HCT116 (cell line): ENCODE results near the gene FAM20B. TPM values are rescaled to one million over a fixed set of nuclear protein-coding genes. Genes with fewer than 3 reads are reported as not detected.

Experiments used
- ATAC-seq: fragments of 200-7000 bp; cut with Tn5 transposase; 2 replicates; pipeline ENCODE4 v1.9.1; 2020; ENCODE audit warnings: mild to moderate bottlenecking, moderate library complexity
- BruUV-seq: library from RNA; stranded (reverse); fragments of 400-500 nt; replicated peaks from 2 replicates; lab custom pipeline; 2021; lab: Mats Ljungman, UMichigan
- CTCF ChIA-PET: fragments of 300-600 bp; sonication (Branson Sonifier 250); formaldehyde crosslinking; loops from one replicate; lab custom pipeline; 2021; ENCODE audit warnings: antibody characterized with exemption; lab: Charles Lee
- POLR2A ChIA-PET: fragments of 300-600, 350-600 bp; sonication (Branson Sonifier 250); formaldehyde crosslinking; loops from one replicate; lab custom pipeline; 2021; ENCODE audit warnings: antibody characterized with exemption; lab: Charles Lee
- RAD21 ChIA-PET, 2 experiments: fragments of 300-600 bp; sonication (Branson Sonifier 250); formaldehyde crosslinking; loops; one replicate each; lab custom pipeline; 2023; ENCODE audit warnings: low total read pairs in 2 of 2; ENCODE audit not compliant: uncharacterized antibody in 2 of 2, unreplicated experiment in 2 of 2, low non-redundant PET in 1 of 2; lab: Charles Lee
- DNase-seq: peaks from one replicate; pipeline ENCODE4 v3.0.0-alpha.2; 2010; ENCODE audit warnings: low read depth, low spot score
- H2AFZ ChIP-seq: fragments of 200-600 bp; shearing (Covaris generic), sonication (generic); 2 replicates; pipeline ENCODE4 v1.6.1; 2017; ENCODE audit warnings: low read depth, mixed run types, mixed read lengths, antibody characterized with exemption, low read length; ENCODE audit not compliant: poor library complexity, severe bottlenecking
- H3K27ac ChIP-seq: 2 replicates; pipeline ENCODE4 v1.5.1; 2012; ENCODE audit warnings: low read depth, low read length
- H3K27me3 ChIP-seq: fragments of 200-600 bp; sonication (generic); 2 replicates; pipeline ENCODE4 v1.6.1; 2016; ENCODE audit warnings: mixed run types, low read length, mixed read lengths; ENCODE audit not compliant: insufficient read depth
- H3K36me3 ChIP-seq, 2 experiments: fragments of 200-500 bp in 1 of 2; fragments of 200-600 bp in 1 of 2; sonication (Bioruptor generic) in 1 of 2; sonication (generic) in 1 of 2; 2 replicates each; pipeline versions ENCODE4 v1.5.1 to v1.6.1; 2014 to 2016; ENCODE audit warnings: low read length in 2 of 2, inconsistent platforms in 1 of 2, mixed read lengths in 1 of 2, mixed run types in 1 of 2; ENCODE audit not compliant: insufficient read depth in 2 of 2, control insufficient read depth in 1 of 2
- H3K4me1 ChIP-seq, 2 experiments: fragments of 200-600 bp in 1 of 2; sonication (generic) in 1 of 2; 2 replicates each; pipeline versions ENCODE4 v1.5.1 to v1.6.1; 2012 to 2017; ENCODE audit warnings: low read length in 2 of 2, inconsistent platforms in 1 of 2, mild to moderate bottlenecking in 1 of 2, mixed read lengths in 1 of 2, mixed run types in 1 of 2, moderate library complexity in 1 of 2; ENCODE audit not compliant: insufficient read depth in 2 of 2, control insufficient read depth in 1 of 2
- H3K4me2 ChIP-seq: fragments of 200-600 bp; sonication (generic); 2 replicates; pipeline ENCODE4 v1.6.1; 2017; ENCODE audit warnings: mixed run types, low read length, mixed read lengths
- H3K4me3 ChIP-seq, 2 experiments: fragments of 200-600 bp in 1 of 2; sonication (generic) in 1 of 2; replicated peaks in 1 of 2; 2 replicates each; pipeline ENCODE4 v1.5.1; 2011 to 2016; ENCODE audit warnings: low read length in 2 of 2, control low read depth in 1 of 2, low read depth in 1 of 2, mild to moderate bottlenecking in 1 of 2, mixed read lengths in 1 of 2, mixed run types in 1 of 2
- H3K79me2 ChIP-seq: fragments of 200-600 bp; sonication (generic); 2 replicates; pipeline ENCODE4 v1.6.1; 2017; ENCODE audit warnings: mild to moderate bottlenecking, mixed run types, low read length, moderate library complexity, mixed read lengths; ENCODE audit not compliant: insufficient read depth
- H3K9ac ChIP-seq: fragments of 200-600 bp; sonication (generic); 2 replicates; pipeline ENCODE4 v1.6.1; 2016; ENCODE audit warnings: low read length, mixed read lengths
- H3K9me2 ChIP-seq: fragments of 200-600 bp; sonication (generic), shearing (Covaris generic); 2 replicates; pipeline ENCODE4 v1.6.1; 2017; ENCODE audit warnings: mixed run types, mild to moderate bottlenecking, moderate library complexity; ENCODE audit not compliant: insufficient read depth
- H3K9me3 ChIP-seq, 2 experiments: fragments of 200-500 bp in 1 of 2; fragments of 200-600 bp in 1 of 2; sonication (Bioruptor generic) in 1 of 2; sonication (generic) in 1 of 2; 2 replicates each; pipeline ENCODE4 v1.6.1; 2014 to 2017; ENCODE audit warnings: low read length in 2 of 2, mixed read lengths in 2 of 2, inconsistent platforms in 1 of 2, low read depth in 1 of 2, mild to moderate bottlenecking in 1 of 2, mixed run types in 1 of 2, moderate library complexity in 1 of 2; ENCODE audit not compliant: control insufficient read depth in 1 of 2, insufficient read depth in 1 of 2
- H4K20me1 ChIP-seq: fragments of 200-600 bp; sonication (generic), shearing (Covaris generic); 2 replicates; pipeline ENCODE4 v1.6.1; 2017; ENCODE audit warnings: mixed run types, mild to moderate bottlenecking, moderate library complexity; ENCODE audit not compliant: insufficient read depth
- CBX3 ChIP-seq: IDR thresholded peaks from 2 replicates; pipeline ENCODE4 v1.6.1; 2012; ENCODE audit warnings: low read depth
- CEBPB ChIP-seq: IDR thresholded peaks from 2 replicates; pipeline ENCODE4 v1.6.1; 2012; ENCODE audit warnings: low read depth
- CTCF ChIP-seq, 3 experiments: fragments of 200-600 bp in 1 of 3; sonication (generic) in 1 of 3; IDR thresholded peaks in 2 of 3; conservative IDR thresholded peaks in 1 of 3; 2 replicates each; pipeline ENCODE4 v1.5.1; 2012 to 2017; ENCODE audit warnings: low read depth in 2 of 3, low read length in 2 of 3, antibody characterized with exemption in 1 of 3, borderline replicate concordance in 1 of 3, control low read depth in 1 of 3, mild to moderate bottlenecking in 1 of 3, mixed read lengths in 1 of 3, mixed run types in 1 of 3, moderate library complexity in 1 of 3; ENCODE audit not compliant: insufficient read depth in 1 of 3
- ELF1 ChIP-seq: IDR thresholded peaks from 2 replicates; pipeline ENCODE4 v1.6.1; 2012; ENCODE audit warnings: low read depth, borderline replicate concordance
- EZH2 ChIP-seq: fragments of 200-600 bp; sonication (generic); IDR thresholded peaks from 2 replicates; pipeline ENCODE4 v1.6.1; 2017; ENCODE audit warnings: antibody characterized with exemption, mixed run types
- EZH2phosphoT487 ChIP-seq: fragments of 200-600 bp; IDR thresholded peaks from 2 replicates; pipeline ENCODE4 v1.6.1; 2018; ENCODE audit warnings: antibody characterized with exemption, borderline replicate concordance
- FOSL1 ChIP-seq: IDR thresholded peaks from 2 replicates; pipeline ENCODE4 v1.6.1; 2012; ENCODE audit warnings: low read depth
- JUND ChIP-seq: IDR thresholded peaks from 2 replicates; pipeline ENCODE4 v1.6.1; 2012
- MAX ChIP-seq: IDR thresholded peaks from 2 replicates; pipeline ENCODE4 v1.6.1; 2012
- POLR2A ChIP-seq: IDR thresholded peaks from 2 replicates; pipeline ENCODE4 v1.7.0; 2011; ENCODE audit warnings: borderline replicate concordance; ENCODE audit not compliant: insufficient read depth, insufficient read length; ENCODE audit errors: extremely low read depth
- POLR2AphosphoS5 ChIP-seq: IDR thresholded peaks from 2 replicates; pipeline ENCODE4 v1.6.1; 2011; ENCODE audit warnings: mild to moderate bottlenecking, low read depth, low read length, moderate library complexity
- RAD21 ChIP-seq: IDR thresholded peaks from 2 replicates; pipeline ENCODE4 v1.6.1; 2012; ENCODE audit warnings: low read depth, mild to moderate bottlenecking
- SIN3A ChIP-seq: IDR thresholded peaks from 2 replicates; pipeline ENCODE4 v1.6.1; 2012; ENCODE audit warnings: low read depth
- SP1 ChIP-seq: IDR thresholded peaks from 2 replicates; pipeline ENCODE4 v1.6.1; 2012; ENCODE audit warnings: low read depth
- SRF ChIP-seq: IDR thresholded peaks from 2 replicates; pipeline ENCODE4 v1.6.1; 2012; ENCODE audit warnings: low read depth
- TCF7L2 ChIP-seq: IDR thresholded peaks from 2 replicates; pipeline ENCODE4 v1.7.0; 2011; ENCODE audit warnings: borderline replicate concordance, inconsistent platforms; ENCODE audit not compliant: insufficient read depth, insufficient read length; ENCODE audit errors: extremely low read depth
- YY1 ChIP-seq: IDR thresholded peaks from 2 replicates; pipeline ENCODE4 v1.6.1; 2011; ENCODE audit warnings: low read length, low read depth, moderate library complexity, mild to moderate bottlenecking; ENCODE audit not compliant: insufficient replicate concordance; ENCODE audit errors: extremely low read depth
- ZFX ChIP-seq: fragments of 450-650 bp; IDR thresholded peaks from 2 replicates; pipeline ENCODE4 v1.6.1; 2017
- ZNF274 ChIP-seq: fragments of 200-500 bp; sonication (Bioruptor generic); IDR thresholded peaks from 2 replicates; pipeline ENCODE4 v1.6.1; 2014; ENCODE audit warnings: mild to moderate bottlenecking, low read depth, low read length, inconsistent platforms
- intact Hi-C: fragments of 100-400 bp; cut with micrococcal nuclease; formaldehyde crosslinking; loops from 2 replicates; pipeline ENCODE4 v1.10.0; 2022
- total RNA-seq: library from RNA; stranded (reverse); gene quantifications from one replicate; pipeline ENCODE4 v1.2.1, GENCODE V29; 2021; ENCODE audit not compliant: unreplicated experiment

The FAM20B gene
- total RNA-seq, 1 experiment from 2014 or later = 36.7 TPM

GRCh38 chr1:179042700-179043099 lies 17.0 kb downstream of the FAM20B start:
- ChIA-PET POLR2A (no interaction called here), CTCF (interaction anchor here (1.1 kb wide), 1 partner anchor 78 kb away, joined by 3 read pairs; no protein-coding TSS in a partner anchor), RAD21 (no interaction called here)
- H3K9me3 ChIP-seq = no peaks in the 10 kb centered on the region
- ATAC-seq (no peak), DNase-seq (no peak)
- H3K36me3 ChIP-seq = no peaks in the 10 kb centered on the region
- peaks cover 21% of the 10 kb centered on the region for H3K79me2 ChIP-seq
- H3K27ac ChIP-seq = no peak overlapping the region
- TF ChIP-seq SRF (no peak), MAX (no peak), TCF7L2 (no peak), FOSL1 (no peak), JUND (no peak), CEBPB (no peak), EZH2 (no peak), ZFX (no peak), POLR2AphosphoS5 (no peak), CBX3 (no peak), EZH2phosphoT487 (no peak), CTCF (IDR thresholded peaks at IDR 0.05 in 2 of 3, conservative IDR thresholded peaks at IDR 0.05 in 1 of 3; ENCODE audit: borderline replicate concordance in 1 of 3, insufficient read depth in 1 of 3, low read depth in 2 of 3, low read length in 2 of 3) (no peak), ELF1 (no peak), SP1 (no peak), POLR2A (no peak), RAD21 (no peak), ZNF274 (no peak), YY1 (no peak), SIN3A (no peak)
- no peaks in the 10 kb centered on the region for H3K27me3 ChIP-seq
- no peak overlapping the region for H3K4me2 ChIP-seq
- H3K4me3 ChIP-seq = no peak overlapping the region
- no peaks in the 10 kb centered on the region for H4K20me1 ChIP-seq
- no peaks in the 10 kb centered on the region for H3K9me2 ChIP-seq
- intact Hi-C loops = no loop called here
- H3K9ac ChIP-seq = no peak overlapping the region
- no TSS peak for BruUV-seq
- no peak overlapping the region for H2AFZ ChIP-seq
- peaks cover 0 to 4% of the 10 kb centered on the region in 2 experiments; a peak in 2 of 4 replicates for H3K4me1 ChIP-seq
